Sigmoid colon (tissue), 7 donors: Measurements from ENCODE around the gene LECT2. TPM values are rescaled to one million over a fixed set of nuclear protein-coding genes. Genes with fewer than 3 reads are reported as not detected.

Source experiments
- DNase-seq: peaks from one replicate; pipeline ENCODE4 v3.0.0-alpha.2; 2019
- H3K27ac ChIP-seq, 4 donors: fragments of 200-600 bp; sonication (generic); one replicate each; pipeline ENCODE4 v1.5.1; 2016 to 2019; ENCODE audit warnings: mild to moderate bottlenecking in 1 of 4
- H3K27me3 ChIP-seq, 3 donors: fragments of 200-600 bp; sonication (generic); one replicate each; pipeline ENCODE4 v1.5.1; 2019; ENCODE audit warnings: mild to moderate bottlenecking in 1 of 3
- H3K36me3 ChIP-seq, 4 donors: fragments of 200-600 bp; sonication (generic); one replicate each; pipeline ENCODE4 v1.5.1; 2016 to 2019
- H3K4me1 ChIP-seq, 4 donors: fragments of 200-600 bp; sonication (generic); one replicate each; pipeline ENCODE4 v1.5.1; 2017 to 2019
- H3K4me3 ChIP-seq, 4 donors: fragments of 200-600 bp; sonication (generic); one replicate each; pipeline ENCODE4 v1.5.1; 2017 to 2019; ENCODE audit warnings: mild to moderate bottlenecking in 2 of 4, moderate library complexity in 1 of 4
- H3K9me3 ChIP-seq, 4 donors: fragments of 200-600 bp in 3 of 4; sonication (generic) in 3 of 4; one replicate each; pipeline versions ENCODE4 v1.5.1 to v1.6.1; 2013 to 2019
- EP300 ChIP-seq, 4 donors: sonication (generic); formaldehyde crosslinking; IDR thresholded peaks; one replicate each; pipeline ENCODE4 v1.6.1; 2017; ENCODE audit warnings: antibody characterized with exemption in 4 of 4
- POLR2A ChIP-seq, 2 donors: fragments of 450-650 bp; IDR thresholded peaks; one replicate each; pipeline ENCODE4 v1.6.1; 2016; ENCODE audit warnings: antibody characterized with exemption in 2 of 2, mild to moderate bottlenecking in 2 of 2, moderate library complexity in 2 of 2
- POLR2AphosphoS5 ChIP-seq, 4 donors: sonication (generic); formaldehyde crosslinking; IDR thresholded peaks; one replicate each; pipeline ENCODE4 v1.6.1; 2017; ENCODE audit warnings: antibody characterized with exemption in 4 of 4
- WGBS, 2 donors: extraction: QIAGEN DNeasy Blood & Tissue Kit; methylation state at CpG; one replicate each; pipeline ENCODE4 v1.1.7; 2013; 5-methylcytosine and 5-hydroxymethylcytosine counted together
- intact Hi-C: fragments of 100-400 bp; cut with DNase I; formaldehyde crosslinking; loops from one replicate; pipeline ENCODE4 v1.15.1; 2023
- polyA plus RNA-seq, 3 donors: library from polyadenylated mRNA; stranded (reverse); fragments of 200-250 nt; gene quantifications; one replicate each; pipeline ENCODE4 v1.2.3, GENCODE V29; 2013
- total RNA-seq, 4 donors: library from RNA; depleted of rRNA; stranded (reverse); fragments of >200 nt; gene quantifications; one replicate each; pipeline ENCODE4 v1.1.0, GENCODE V29; 2016
- TF ChIP-seq, protein P1 (sequence below), 4 experiments: fragments of 450-650 bp in 3 of 4; fragments of 200-600 bp in 1 of 4; IDR thresholded peaks; one replicate each; pipeline ENCODE4 v1.5.1; 2016 to 2019; ENCODE audit warnings: antibody characterized with exemption in 4 of 4, mild to moderate bottlenecking in 3 of 4, moderate library complexity in 2 of 4
- donor health status: healthy with polysubstance abuse.
- donor health status: Bipolar disorder and iron deficiency.
- donor health status: healthy.

The LECT2 gene
- total and polyA plus RNA-seq, 7 donors = not detected

DNA sequence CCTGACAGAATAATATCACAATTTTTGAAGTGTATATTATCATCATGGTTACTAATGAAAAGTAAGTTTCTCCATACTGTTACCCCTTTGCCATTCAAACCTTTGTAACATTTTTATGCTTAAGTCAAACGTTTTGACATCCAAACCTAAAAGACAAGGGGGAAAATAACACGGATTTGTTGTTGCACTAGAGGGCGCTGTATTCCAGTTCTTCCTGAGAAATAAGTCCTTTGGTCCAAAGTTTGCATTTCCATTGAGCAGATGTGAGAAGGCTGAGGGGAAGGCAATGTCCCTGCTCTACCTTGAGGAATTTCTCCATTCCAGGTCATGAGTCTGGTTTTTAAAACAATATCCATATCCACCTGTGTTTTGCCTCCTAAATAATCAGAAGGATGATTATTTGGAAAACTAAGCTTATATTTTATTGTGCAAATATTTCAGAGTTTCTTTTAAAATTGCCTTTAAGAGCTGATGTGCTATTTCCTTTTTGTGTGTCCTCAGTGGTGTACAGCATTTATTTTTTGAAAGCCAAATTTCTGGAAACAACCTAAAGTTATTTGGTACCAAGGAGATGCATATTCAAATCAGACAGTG lies 9.7 kb downstream of the LECT2 start:
- Histone ChIP-seq H3K4me3 (no peak overlapping the region), H3K4me1 (no peaks in the 10 kb centered on the region), H3K36me3 (no peaks in the 10 kb centered on the region), H3K27ac (no peak overlapping the region), H3K27me3 (no peaks in the 10 kb centered on the region), H3K9me3 (no peaks in the 10 kb centered on the region)
- TF ChIP-seq, protein P1, sequence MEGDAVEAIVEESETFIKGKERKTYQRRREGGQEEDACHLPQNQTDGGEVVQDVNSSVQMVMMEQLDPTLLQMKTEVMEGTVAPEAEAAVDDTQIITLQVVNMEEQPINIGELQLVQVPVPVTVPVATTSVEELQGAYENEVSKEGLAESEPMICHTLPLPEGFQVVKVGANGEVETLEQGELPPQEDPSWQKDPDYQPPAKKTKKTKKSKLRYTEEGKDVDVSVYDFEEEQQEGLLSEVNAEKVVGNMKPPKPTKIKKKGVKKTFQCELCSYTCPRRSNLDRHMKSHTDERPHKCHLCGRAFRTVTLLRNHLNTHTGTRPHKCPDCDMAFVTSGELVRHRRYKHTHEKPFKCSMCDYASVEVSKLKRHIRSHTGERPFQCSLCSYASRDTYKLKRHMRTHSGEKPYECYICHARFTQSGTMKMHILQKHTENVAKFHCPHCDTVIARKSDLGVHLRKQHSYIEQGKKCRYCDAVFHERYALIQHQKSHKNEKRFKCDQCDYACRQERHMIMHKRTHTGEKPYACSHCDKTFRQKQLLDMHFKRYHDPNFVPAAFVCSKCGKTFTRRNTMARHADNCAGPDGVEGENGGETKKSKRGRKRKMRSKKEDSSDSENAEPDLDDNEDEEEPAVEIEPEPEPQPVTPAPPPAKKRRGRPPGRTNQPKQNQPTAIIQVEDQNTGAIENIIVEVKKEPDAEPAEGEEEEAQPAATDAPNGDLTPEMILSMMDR (IDR thresholded peaks at IDR 0.05) = peak; percentile 58 to 81 (median 75)
- no peak for TF ChIP-seq POLR2AphosphoS5 (IDR thresholded peaks at IDR 0.05)
- DNase-seq = peak; percentile 76
- intact Hi-C loops = loop anchor here (1.0 to 5.0 kb wide), 6 partner anchors 58 to 266 kb away; no protein-coding TSS in a partner anchor
- 0% methylated on average over 3 of the region's 3 CpGs for whole genome bisulfite sequencing, 2 donors

DNA sequence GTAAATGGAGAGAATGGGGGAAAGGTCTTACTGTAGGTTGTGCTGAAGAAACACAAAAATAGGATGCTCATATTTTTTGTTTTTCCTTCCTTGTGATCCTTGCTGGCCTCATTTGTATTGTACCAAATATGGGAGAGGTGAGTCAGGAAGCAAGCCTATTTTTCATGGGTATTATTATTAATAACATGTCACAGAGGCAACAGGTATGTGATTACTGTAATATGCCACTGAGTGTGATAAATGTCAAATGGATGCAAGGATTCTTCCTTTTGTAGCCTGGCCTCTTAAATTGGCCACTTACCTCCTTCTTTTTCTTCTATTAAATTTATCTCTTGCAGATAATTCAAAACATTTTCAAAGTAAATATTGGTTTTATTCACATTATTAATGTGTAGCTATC lies 10.2 kb downstream of the LECT2 start:
- TF ChIP-seq EP300 (IDR thresholded peaks at IDR 0.05) (no peak), POLR2AphosphoS5 (IDR thresholded peaks at IDR 0.05) (no peak), POLR2A (IDR thresholded peaks at IDR 0.05) (no peak)
- TF ChIP-seq, protein P1 (IDR thresholded peaks at IDR 0.05) = no peak

DNA sequence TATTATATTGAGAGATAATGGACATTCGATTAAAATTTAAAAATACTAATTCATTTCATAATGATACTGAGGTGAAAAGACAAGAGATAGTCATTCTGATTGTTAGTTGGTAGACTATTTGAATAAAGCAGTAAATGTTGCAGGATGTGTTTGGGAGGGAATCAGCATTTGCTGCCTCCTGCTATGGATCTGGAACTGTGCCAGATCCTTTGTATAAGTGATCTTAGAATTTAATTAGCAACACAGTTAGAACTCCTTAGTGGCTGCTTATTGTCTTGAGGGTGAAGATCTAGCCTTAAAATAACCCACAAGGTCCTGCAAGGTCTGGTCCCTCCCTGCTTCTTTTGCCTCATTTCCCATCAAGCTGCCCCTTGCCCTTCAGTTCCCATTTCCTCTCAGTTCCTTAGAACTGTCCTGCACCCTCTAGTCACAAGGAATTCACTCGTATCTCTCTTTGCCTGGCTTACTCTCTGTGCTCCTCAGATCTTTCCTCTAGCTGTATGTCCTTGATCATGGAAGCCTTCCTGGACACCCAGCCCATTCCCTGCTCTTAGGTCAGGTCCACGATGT lies 12.5 kb downstream of the LECT2 start:
- WGBS, 2 donors = 67 to 73% methylated on average over 3 of the region's 3 CpGs
- no peak for TF ChIP-seq EP300 (IDR thresholded peaks at IDR 0.05)
- intact Hi-C loops = loop anchor here (5.0 kb wide), 1 partner anchor 55 kb away; no protein-coding TSS in a partner anchor

More for the DNA sequence above, 10.2 kb downstream of the LECT2 start:
- intact Hi-C loops = loop anchor here (2.0 to 5.0 kb wide), 4 partner anchors 57 to 266 kb away; no protein-coding TSS in a partner anchor
- Histone ChIP-seq H3K4me1 (no peaks in the 10 kb centered on the region), H3K36me3 (no peaks in the 10 kb centered on the region), H3K4me3 (no peak overlapping the region), H3K27ac (no peak overlapping the region), H3K27me3 (no peaks in the 10 kb centered on the region), H3K9me3 (no peaks in the 10 kb centered on the region)
- no peak for DNase-seq

DNA sequence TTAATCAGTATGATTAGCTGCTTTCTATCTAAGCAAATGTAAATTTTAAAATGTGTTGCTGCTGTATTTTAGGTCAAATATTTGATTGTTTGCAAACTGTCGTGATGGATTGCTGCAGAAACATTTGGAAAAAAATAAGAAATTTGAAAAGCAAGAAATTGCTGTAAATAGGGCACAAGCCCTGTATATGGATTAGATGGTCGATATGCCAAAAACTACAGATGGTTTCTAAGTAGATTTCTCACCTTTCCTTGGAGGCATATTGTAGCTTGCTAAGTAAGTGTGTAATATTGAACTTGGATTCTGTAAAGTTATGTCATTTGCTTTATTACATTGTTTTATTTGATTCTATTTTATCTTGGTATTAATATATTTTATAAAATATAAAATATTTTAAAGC lies 13.1 kb downstream of the LECT2 start:
- Histone ChIP-seq H3K27ac (no peak overlapping the region), H3K4me1 (no peaks in the 10 kb centered on the region), H3K4me3 (no peak overlapping the region), H3K9me3 (no peaks in the 10 kb centered on the region), H3K36me3 (no peaks in the 10 kb centered on the region), H3K27me3 (no peaks in the 10 kb centered on the region)
- TF ChIP-seq, protein P1 (IDR thresholded peaks at IDR 0.05) = no peak
- TF ChIP-seq POLR2AphosphoS5 (IDR thresholded peaks at IDR 0.05) = no peak
- TF ChIP-seq POLR2A (IDR thresholded peaks at IDR 0.05) = no peak
- no peak for TF ChIP-seq EP300 (IDR thresholded peaks at IDR 0.05)
- intact Hi-C loops = loop anchor here (5.0 kb wide), 1 partner anchor 54 kb away; no protein-coding TSS in a partner anchor
- DNase-seq = no peak
- WGBS, 2 donors = 80 to 81% methylated on average over 2 of the region's 2 CpGs

More for the DNA sequence above, 12.5 kb downstream of the LECT2 start:
- Histone ChIP-seq H3K36me3 (no peaks in the 10 kb centered on the region), H3K27ac (no peak overlapping the region), H3K4me1 (no peaks in the 10 kb centered on the region), H3K9me3 (no peaks in the 10 kb centered on the region), H3K4me3 (no peak overlapping the region), H3K27me3 (no peaks in the 10 kb centered on the region)
- DNase-seq = no peak

DNA sequence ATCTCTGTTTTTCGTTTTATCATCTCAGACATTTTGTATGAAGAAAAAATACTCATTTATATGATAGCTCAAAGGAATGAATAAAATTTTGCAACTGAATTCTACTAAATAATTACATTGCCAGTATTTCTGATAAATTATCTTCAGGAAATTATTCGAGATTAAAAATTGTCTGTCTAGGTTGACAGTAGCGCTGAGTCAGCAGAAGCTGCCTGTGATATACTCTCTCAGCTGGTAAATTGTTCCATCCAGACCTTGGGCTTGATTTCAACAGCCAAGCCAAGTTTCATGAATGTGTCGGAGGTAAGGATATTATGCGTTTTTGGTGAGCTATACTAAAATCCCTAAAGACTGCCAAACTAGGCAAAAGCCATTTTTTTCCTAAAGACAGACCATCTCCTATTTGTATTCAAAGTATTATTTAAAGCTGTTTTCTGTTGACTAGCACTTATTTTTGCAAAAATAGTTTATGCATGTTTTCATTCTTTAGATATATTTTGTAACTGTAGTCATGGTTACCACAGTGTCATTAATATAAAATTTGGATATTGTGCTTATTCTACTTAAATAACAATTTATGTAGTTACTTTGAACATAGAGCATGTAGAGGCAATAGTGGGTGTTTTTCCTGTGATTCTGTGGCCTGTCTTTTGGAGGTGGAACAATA lies 17.4 kb downstream of the LECT2 start:
- no peaks in the 10 kb centered on the region for H3K36me3 ChIP-seq
- intact Hi-C loops = no loop called here
- no peak overlapping the region for H3K27ac ChIP-seq
- H3K4me1 ChIP-seq = no peaks in the 10 kb centered on the region
- TF ChIP-seq, protein P1 (IDR thresholded peaks at IDR 0.05) = no peak
- TF ChIP-seq POLR2AphosphoS5 (IDR thresholded peaks at IDR 0.05) (no peak), EP300 (IDR thresholded peaks at IDR 0.05) (no peak)
- no peak for DNase-seq
- H3K4me3 ChIP-seq = no peak overlapping the region
- H3K9me3 ChIP-seq = no peaks in the 10 kb centered on the region
- peaks cover 0 to 1% (median 0%) of the 10 kb centered on the region in 3 donors for H3K27me3 ChIP-seq
- 89 to 92% methylated on average over 5 of the region's 5 CpGs for WGBS, 2 donors
